ENCODE results near the gene PLA2G1B. TPM values are rescaled to one million over a fixed set of nuclear protein-coding genes. Genes with fewer than 3 reads are reported as not detected.

PLA2G1B gene
- total and polyA plus RNA-seq, 9 of the 15 experiments (the other 6 are each of a cell fraction or from before 2014, with no cell fraction given), result 1.4 TPM; not detected in 8

- TF ChIP-seq NCOR1 (IDR thresholded peaks at IDR 0.05) (peak; percentile 94), ZNF696 (CRISPR knock-in tag; conservative IDR thresholded peaks at IDR 0.05) (peak; percentile 77; the same call in 1 of the 2 replicates), SMARCA4 (IDR thresholded peaks at IDR 0.05) (no peak; the same call in 1 of the 2 replicates), PHF21A (IDR thresholded peaks at IDR 0.05; ENCODE audit: borderline replicate concordance, low read depth) (peak; percentile 74; the same call in 1 of the 2 replicates), ASH1L (IDR thresholded peaks at IDR 0.05; ENCODE audit: borderline replicate concordance, low read depth, partially characterized antibody) (peak; percentile 71), RCOR1 (IDR thresholded peaks at IDR 0.05; ENCODE audit: borderline replicate concordance in 1 of 2, low read depth in 2 of 2, low read length in 2 of 2) (peak; percentile 4 to 16; a peak in 1 of 4 replicates), DACH1 (IDR thresholded peaks at IDR 0.05; ENCODE audit: partially characterized antibody) (peak; percentile 89), EP400 (IDR thresholded peaks at IDR 0.05) (peak; percentile 69), MNT (conservative IDR thresholded peaks at IDR 0.05) (peak in 1 of 2 experiments; percentile 41), PKNOX1 (IDR thresholded peaks at IDR 0.05) (peak; percentile 34), ZBTB17 (CRISPR knock-in tag; IDR thresholded peaks at IDR 0.05) (0 out of 2 replicates have a peak, but pooled peaks have one; percentile 30), LCOR (CRISPR knock-in tag; IDR thresholded peaks at IDR 0.05) (peak; percentile 85), CBFA2T3 (IDR thresholded peaks at IDR 0.05) (peak; percentile 50), ZNF830 (CRISPR knock-in tag; IDR thresholded peaks at IDR 0.05) (peak; percentile 14; the same call in 1 of the 2 replicates), PTTG1 (tag; IDR thresholded peaks at IDR 0.05; ENCODE audit: low read depth) (0 out of 2 replicates have a peak, but pooled peaks have one; percentile 24), FOXK1 (CRISPR knock-in tag; IDR thresholded peaks at IDR 0.05; ENCODE audit: borderline replicate concordance) (peak; percentile 59), ARNT (IDR thresholded peaks at IDR 0.05) (peak in 1 of 2 experiments; percentile 87; a peak in 2 of 4 replicates), PREB (CRISPR knock-in tag; IDR thresholded peaks at IDR 0.05) (peak; percentile 59; the same call in 1 of the 2 replicates)
- TF ChIP-seq, protein P1, sequence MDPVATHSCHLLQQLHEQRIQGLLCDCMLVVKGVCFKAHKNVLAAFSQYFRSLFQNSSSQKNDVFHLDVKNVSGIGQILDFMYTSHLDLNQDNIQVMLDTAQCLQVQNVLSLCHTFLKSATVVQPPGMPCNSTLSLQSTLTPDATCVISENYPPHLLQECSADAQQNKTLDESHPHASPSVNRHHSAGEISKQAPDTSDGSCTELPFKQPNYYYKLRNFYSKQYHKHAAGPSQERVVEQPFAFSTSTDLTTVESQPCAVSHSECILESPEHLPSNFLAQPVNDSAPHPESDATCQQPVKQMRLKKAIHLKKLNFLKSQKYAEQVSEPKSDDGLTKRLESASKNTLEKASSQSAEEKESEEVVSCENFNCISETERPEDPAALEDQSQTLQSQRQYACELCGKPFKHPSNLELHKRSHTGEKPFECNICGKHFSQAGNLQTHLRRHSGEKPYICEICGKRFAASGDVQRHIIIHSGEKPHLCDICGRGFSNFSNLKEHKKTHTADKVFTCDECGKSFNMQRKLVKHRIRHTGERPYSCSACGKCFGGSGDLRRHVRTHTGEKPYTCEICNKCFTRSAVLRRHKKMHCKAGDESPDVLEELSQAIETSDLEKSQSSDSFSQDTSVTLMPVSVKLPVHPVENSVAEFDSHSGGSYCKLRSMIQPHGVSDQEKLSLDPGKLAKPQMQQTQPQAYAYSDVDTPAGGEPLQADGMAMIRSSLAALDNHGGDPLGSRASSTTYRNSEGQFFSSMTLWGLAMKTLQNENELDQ (CRISPR knock-in tag; IDR thresholded peaks at IDR 0.05; ENCODE audit: borderline replicate concordance), result no peak
- TF ChIP-seq, protein P2, sequence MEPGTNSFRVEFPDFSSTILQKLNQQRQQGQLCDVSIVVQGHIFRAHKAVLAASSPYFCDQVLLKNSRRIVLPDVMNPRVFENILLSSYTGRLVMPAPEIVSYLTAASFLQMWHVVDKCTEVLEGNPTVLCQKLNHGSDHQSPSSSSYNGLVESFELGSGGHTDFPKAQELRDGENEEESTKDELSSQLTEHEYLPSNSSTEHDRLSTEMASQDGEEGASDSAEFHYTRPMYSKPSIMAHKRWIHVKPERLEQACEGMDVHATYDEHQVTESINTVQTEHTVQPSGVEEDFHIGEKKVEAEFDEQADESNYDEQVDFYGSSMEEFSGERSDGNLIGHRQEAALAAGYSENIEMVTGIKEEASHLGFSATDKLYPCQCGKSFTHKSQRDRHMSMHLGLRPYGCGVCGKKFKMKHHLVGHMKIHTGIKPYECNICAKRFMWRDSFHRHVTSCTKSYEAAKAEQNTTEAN (CRISPR knock-in tag; IDR thresholded peaks at IDR 0.05), result peak; percentile 27; the same call in 1 of the 2 replicates
Observed at GRCh38 chr12:120292661-120293531, 34.7 kb downstream of the PLA2G1B start, which contains the start of gene RNU4-1 (continued).

Measured in K562 (cell line).